ENCODE results near the gene CDH19.

Gene CDH19

DNA sequence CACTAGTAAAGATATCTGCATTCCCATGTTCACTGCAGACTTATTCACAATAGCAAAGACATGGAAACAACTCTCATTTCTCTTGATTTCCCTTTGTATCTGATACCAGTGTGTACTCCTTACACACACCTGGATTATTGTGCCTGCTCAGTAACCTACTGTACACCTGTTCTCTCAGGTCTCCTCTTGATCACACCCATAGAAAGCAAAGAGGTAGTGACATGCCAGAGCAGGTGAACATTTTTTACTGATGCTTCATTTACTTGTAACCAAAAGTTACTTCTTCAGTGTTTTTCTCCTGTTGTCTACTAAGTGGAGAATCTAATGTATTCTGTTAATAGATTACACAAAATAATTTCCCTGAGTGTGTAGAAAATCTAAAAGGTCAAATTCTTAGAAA, 46.8 kb downstream of the CDH19 start:
- TF ChIP-seq, protein P1, sequence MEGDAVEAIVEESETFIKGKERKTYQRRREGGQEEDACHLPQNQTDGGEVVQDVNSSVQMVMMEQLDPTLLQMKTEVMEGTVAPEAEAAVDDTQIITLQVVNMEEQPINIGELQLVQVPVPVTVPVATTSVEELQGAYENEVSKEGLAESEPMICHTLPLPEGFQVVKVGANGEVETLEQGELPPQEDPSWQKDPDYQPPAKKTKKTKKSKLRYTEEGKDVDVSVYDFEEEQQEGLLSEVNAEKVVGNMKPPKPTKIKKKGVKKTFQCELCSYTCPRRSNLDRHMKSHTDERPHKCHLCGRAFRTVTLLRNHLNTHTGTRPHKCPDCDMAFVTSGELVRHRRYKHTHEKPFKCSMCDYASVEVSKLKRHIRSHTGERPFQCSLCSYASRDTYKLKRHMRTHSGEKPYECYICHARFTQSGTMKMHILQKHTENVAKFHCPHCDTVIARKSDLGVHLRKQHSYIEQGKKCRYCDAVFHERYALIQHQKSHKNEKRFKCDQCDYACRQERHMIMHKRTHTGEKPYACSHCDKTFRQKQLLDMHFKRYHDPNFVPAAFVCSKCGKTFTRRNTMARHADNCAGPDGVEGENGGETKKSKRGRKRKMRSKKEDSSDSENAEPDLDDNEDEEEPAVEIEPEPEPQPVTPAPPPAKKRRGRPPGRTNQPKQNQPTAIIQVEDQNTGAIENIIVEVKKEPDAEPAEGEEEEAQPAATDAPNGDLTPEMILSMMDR (IDR thresholded peaks at IDR 0.05; ENCODE audit: control extremely low read depth, extremely low read depth, low read depth, missing control alignments), result no peak
- no peak for DNase-seq (ENCODE audit: extremely low spot score)
- CTCF ChIA-PET, result no interaction called here
- POLR2A ChIA-PET, result no interaction called here

DNA sequence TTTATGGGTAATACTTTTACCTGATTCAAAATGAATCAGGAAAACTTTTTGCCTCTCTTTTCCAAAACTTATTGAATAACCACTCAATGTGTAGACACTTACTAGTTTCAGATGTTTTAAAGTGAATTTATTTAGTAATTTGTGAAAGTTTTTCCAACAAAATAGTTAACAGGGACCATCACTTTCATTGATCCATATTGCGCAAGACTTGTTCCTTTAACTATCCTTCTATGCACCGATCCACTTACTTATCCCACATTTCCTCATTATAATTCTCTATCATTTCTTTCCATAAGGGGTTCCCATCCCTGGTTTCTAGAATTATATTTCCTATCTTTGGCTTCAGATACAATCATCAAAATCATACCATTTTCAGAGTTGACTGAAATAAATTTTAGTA, 48.3 kb downstream of the CDH19 start:
- ChIA-PET POLR2A (no interaction called here), CTCF (no interaction called here)
- DNase-seq (ENCODE audit: extremely low spot score), result no peak
- TF ChIP-seq, protein P1 (IDR thresholded peaks at IDR 0.05; ENCODE audit: control extremely low read depth, extremely low read depth, low read depth, missing control alignments), result no peak

DNA sequence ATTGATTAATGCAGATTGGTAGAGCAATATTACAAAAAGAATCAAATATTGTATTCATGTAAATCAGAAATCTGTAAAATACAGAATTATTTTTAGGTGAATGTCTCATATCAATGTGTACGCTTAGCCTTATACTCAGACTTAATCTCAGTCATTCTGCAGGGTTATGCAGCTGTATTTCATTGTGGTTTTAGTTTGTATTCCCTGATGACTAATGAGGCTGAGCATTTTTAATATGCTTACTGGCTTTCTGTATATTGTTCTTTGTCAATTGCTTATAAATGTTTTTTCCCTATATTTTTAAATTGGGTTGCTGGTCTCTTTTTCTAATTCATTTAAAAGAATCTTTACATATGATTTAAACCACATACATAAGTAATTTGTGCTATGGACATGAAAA, 50.1 kb downstream of the CDH19 start:
- POLR2A ChIA-PET, result no interaction called here
- TF ChIP-seq, protein P1 (IDR thresholded peaks at IDR 0.05; ENCODE audit: control extremely low read depth, extremely low read depth, low read depth, missing control alignments), result no peak
- DNase-seq (ENCODE audit: extremely low spot score), result no peak
- CTCF ChIA-PET, result interaction anchor here (1.6 kb wide), 1 partner anchor 10 kb away, joined by 3 read pairs; no protein-coding TSS in a partner anchor

DNA sequence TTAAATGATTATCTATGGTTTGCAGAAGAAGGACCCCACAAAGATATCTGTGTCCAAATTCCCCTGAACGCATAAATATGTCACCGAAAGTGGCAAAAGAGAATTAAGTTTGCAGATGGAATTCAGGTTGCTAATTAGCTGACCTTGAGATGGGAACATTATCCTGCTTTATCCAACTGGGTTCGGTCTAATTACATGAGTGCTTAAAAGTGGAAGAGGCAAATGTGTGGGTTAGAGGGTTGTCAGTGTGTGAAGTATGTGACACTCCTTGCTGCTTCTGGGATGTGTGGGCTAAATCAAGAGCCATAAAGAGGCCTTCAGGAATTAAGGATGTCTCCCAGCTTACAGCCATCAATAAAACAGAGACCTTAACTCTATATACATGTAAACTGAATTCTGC, 53.5 kb downstream of the CDH19 start:
- ChIA-PET POLR2A (no interaction called here), CTCF (no interaction called here)
- DNase-seq (ENCODE audit: extremely low spot score), result no peak
- TF ChIP-seq, protein P1 (IDR thresholded peaks at IDR 0.05; ENCODE audit: control extremely low read depth, extremely low read depth, low read depth, missing control alignments), result no peak

DNA sequence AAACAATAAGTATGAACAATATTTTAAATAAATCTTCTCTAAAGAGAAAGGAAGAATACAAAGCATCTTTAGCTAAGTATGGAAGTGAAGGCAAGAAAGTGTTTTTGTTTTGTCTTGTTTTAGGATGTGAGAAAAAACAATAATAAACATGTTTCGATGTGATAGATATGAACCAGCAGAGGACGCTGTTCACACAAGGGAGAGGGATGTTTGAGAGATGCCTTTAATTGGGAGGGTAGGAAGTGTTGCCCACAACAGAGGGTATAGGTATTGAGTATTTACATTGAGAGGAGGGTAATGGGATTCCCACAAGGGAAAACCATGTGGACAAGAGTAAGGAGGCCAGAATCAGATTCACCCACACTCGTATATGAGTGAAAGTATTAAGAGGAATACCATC, 55.1 kb downstream of the CDH19 start:
- TF ChIP-seq, protein P1 (IDR thresholded peaks at IDR 0.05; ENCODE audit: control extremely low read depth, extremely low read depth, low read depth, missing control alignments), result peak; percentile 32
- ChIA-PET CTCF (interaction anchor here (1.8 kb wide), 1 partner anchor 9 kb away, joined by 6 read pairs; no protein-coding TSS in a partner anchor), POLR2A (no interaction called here)
- peak; percentile 8 for DNase-seq (ENCODE audit: extremely low spot score)

DNA sequence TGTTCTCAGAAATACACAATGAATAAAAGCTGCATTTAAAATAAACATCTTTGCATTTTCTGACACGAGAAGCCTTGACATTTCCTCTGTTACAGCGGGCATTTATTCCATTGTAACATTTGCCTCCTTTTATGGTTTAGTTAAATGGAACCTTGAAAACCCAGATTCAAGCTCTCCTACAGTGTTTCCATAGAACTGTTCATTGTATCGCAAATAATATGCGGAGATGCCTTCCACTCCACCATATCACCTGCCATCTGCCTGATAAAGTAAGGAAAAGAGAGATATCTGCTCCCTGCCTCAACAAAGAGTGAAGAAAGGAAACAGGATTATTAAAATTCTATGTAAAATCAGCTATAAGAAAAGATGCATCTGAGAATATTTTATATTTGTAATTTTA, 69.8 kb downstream of the CDH19 start:
- no peak for DNase-seq (ENCODE audit: extremely low spot score)
- TF ChIP-seq, protein P1 (IDR thresholded peaks at IDR 0.05; ENCODE audit: control extremely low read depth, extremely low read depth, low read depth, missing control alignments), result no peak
- ChIA-PET CTCF (interaction anchor here (1.2 kb wide), 1 partner anchor 29 kb away, joined by 3 read pairs; no protein-coding TSS in a partner anchor), POLR2A (no interaction called here)

DNA sequence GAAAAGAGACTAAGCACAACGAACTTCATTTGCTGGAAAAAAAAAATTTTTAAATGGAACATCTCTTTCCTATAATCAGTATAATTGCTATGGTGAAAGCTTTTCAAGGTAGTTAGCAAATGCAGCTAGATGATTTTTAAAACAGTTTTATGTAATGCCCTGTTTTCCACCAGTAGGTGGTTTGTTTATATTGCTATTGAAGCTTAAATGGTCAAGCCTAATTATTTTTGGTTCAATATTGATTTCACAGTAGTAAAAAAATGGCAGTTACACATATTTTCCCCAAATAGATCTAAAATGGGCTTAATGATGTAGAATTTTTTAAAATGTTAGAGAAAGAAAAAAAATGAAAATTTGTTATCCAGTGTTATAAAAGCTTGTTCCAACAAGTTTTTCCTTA, 70.2 kb downstream of the CDH19 start:
- POLR2A ChIA-PET, result no interaction called here
- TF ChIP-seq, protein P1 (IDR thresholded peaks at IDR 0.05; ENCODE audit: control extremely low read depth, extremely low read depth, low read depth, missing control alignments), result no peak
- CTCF ChIA-PET, result interaction anchor here (1.2 kb wide), 1 partner anchor 28 kb away, joined by 3 read pairs; no protein-coding TSS in a partner anchor
- DNase-seq (ENCODE audit: extremely low spot score), result no peak

All from GM10248 (cell line).